ENCODE measurements around the gene MDH1.

- TF ChIP-seq POLR2A (IDR thresholded peaks at IDR 0.05; ENCODE audit: low read depth) (no peak), EP300 (IDR thresholded peaks at IDR 0.05) (no peak), CTCF (IDR thresholded peaks at IDR 0.05) (no peak), POLR2AphosphoS5 (IDR thresholded peaks at IDR 0.05) (no peak)
Observed at GRCh38 chr2:63539416-63540162, 49.2 kb upstream of the MDH1 start.
